OCI-LY3 (cell line): Measurements from ENCODE around the gene TRPM1.

Experiments used
- H2AFZ ChIP-seq: fragments of 200-600, 300-600 bp; shearing (Covaris generic); 2 replicates; pipeline ENCODE4 v1.6.0; 2014; ENCODE audit warnings: antibody characterized with exemption, low read depth, low read length
- H3K27ac ChIP-seq: fragments of 200-600, 300-600 bp; sonication (generic); 2 replicates; pipeline ENCODE4 v1.5.1; 2014; ENCODE audit warnings: mild to moderate bottlenecking, low read length, moderate library complexity, mixed read lengths
- H3K27me3 ChIP-seq: fragments of 200-600, 300-600 bp; sonication (generic); 2 replicates; pipeline ENCODE4 v1.6.1; 2014; ENCODE audit warnings: low read depth, low read length, mixed read lengths
- H3K36me3 ChIP-seq: fragments of 200-600, 300-600 bp; sonication (generic); replicated peaks from 2 replicates; pipeline ENCODE3; 2014; ENCODE audit warnings: low read depth, low read length, mixed read lengths
- H3K4me1 ChIP-seq: fragments of 300-600, 200-600 bp; sonication (generic); 2 replicates; pipeline ENCODE4 v1.6.1; 2014; ENCODE audit warnings: low read length, mixed read lengths
- H3K4me2 ChIP-seq: fragments of 200-600, 300-600 bp; sonication (generic); 2 replicates; pipeline ENCODE4 v1.6.1; 2014; ENCODE audit warnings: low read length, mixed read lengths
- H3K4me3 ChIP-seq: fragments of 300-600, 200-600 bp; sonication (generic); 2 replicates; pipeline ENCODE4 v1.5.1; 2014; ENCODE audit warnings: antibody characterized with exemption, mild to moderate bottlenecking, low read length, moderate library complexity
- H3K79me2 ChIP-seq: fragments of 300-600, 200-600 bp; shearing (Covaris generic); 2 replicates; pipeline ENCODE4 v1.6.1; 2014; ENCODE audit warnings: mild to moderate bottlenecking, low read length, mixed read lengths
- H3K9ac ChIP-seq: fragments of 300-600, 200-600 bp; shearing (Covaris generic); 2 replicates; pipeline ENCODE4 v1.6.0; 2014; ENCODE audit warnings: mild to moderate bottlenecking, low read length, moderate library complexity
- H3K9me3 ChIP-seq: fragments of 200-600, 300-600 bp; shearing (Covaris generic); 2 replicates; pipeline ENCODE4 v1.6.1; 2014; ENCODE audit warnings: low read length, mixed read lengths; ENCODE audit not compliant: insufficient read depth
- H4K20me1 ChIP-seq: fragments of 200-600, 300-600 bp; sonication (generic); 2 replicates; pipeline ENCODE4 v1.6.1; 2016; ENCODE audit warnings: low read length, mixed read lengths; ENCODE audit not compliant: insufficient read depth
- EZH2phosphoT487 ChIP-seq: fragments of 200-600 bp; shearing (Covaris generic); IDR thresholded peaks from 2 replicates; pipeline ENCODE4 v1.6.1; 2018; ENCODE audit warnings: antibody characterized with exemption, mixed run types, low read depth
- TF ChIP-seq, protein P1 (sequence below): fragments of 200-600, 300-600 bp; sonication (generic); IDR thresholded peaks from 2 replicates; pipeline ENCODE4 v1.5.1; 2014; ENCODE audit warnings: antibody characterized with exemption, low read length, low read depth

Gene TRPM1

GRCh38 chr15:31074321-31074720 lies 27.2 kb downstream of the TRPM1 start:
- Histone ChIP-seq H3K4me2 (no peak overlapping the region), H3K9ac (no peak overlapping the region), H3K4me1 (peaks cover 25% of the 10 kb centered on the region), H2AFZ (no peak overlapping the region), H3K9me3 (no peaks in the 10 kb centered on the region), H3K27me3 (no peaks in the 10 kb centered on the region), H4K20me1 (no peaks in the 10 kb centered on the region), H3K36me3 (no peaks in the 10 kb centered on the region), H3K79me2 (no peaks in the 10 kb centered on the region), H3K27ac (no peak overlapping the region), H3K4me3 (no peak overlapping the region)
- no peak for TF ChIP-seq EZH2phosphoT487
- TF ChIP-seq, protein P1, sequence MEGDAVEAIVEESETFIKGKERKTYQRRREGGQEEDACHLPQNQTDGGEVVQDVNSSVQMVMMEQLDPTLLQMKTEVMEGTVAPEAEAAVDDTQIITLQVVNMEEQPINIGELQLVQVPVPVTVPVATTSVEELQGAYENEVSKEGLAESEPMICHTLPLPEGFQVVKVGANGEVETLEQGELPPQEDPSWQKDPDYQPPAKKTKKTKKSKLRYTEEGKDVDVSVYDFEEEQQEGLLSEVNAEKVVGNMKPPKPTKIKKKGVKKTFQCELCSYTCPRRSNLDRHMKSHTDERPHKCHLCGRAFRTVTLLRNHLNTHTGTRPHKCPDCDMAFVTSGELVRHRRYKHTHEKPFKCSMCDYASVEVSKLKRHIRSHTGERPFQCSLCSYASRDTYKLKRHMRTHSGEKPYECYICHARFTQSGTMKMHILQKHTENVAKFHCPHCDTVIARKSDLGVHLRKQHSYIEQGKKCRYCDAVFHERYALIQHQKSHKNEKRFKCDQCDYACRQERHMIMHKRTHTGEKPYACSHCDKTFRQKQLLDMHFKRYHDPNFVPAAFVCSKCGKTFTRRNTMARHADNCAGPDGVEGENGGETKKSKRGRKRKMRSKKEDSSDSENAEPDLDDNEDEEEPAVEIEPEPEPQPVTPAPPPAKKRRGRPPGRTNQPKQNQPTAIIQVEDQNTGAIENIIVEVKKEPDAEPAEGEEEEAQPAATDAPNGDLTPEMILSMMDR: no peak

- H3K36me3 ChIP-seq: no peaks in the 10 kb centered on the region
- peaks cover 8% of the 10 kb centered on the region; the same call in 1 of the 2 replicates for H3K4me1 ChIP-seq
- H3K79me2 ChIP-seq: no peaks in the 10 kb centered on the region
- H3K27ac ChIP-seq: no peak overlapping the region
- TF ChIP-seq EZH2phosphoT487: no peak
- TF ChIP-seq, protein P1: no peak
- H3K4me3 ChIP-seq: no peak overlapping the region
- H3K9ac ChIP-seq: no peak overlapping the region
- H3K9me3 ChIP-seq: no peaks in the 10 kb centered on the region
- H4K20me1 ChIP-seq: no peaks in the 10 kb centered on the region
- H3K4me2 ChIP-seq: no peak overlapping the region
- H2AFZ ChIP-seq: no peak overlapping the region
- H3K27me3 ChIP-seq: no peaks in the 10 kb centered on the region
These were observed 30.7 kb downstream of the TRPM1 start for GRCh38 chr15:31070867-31071266.

DNA sequence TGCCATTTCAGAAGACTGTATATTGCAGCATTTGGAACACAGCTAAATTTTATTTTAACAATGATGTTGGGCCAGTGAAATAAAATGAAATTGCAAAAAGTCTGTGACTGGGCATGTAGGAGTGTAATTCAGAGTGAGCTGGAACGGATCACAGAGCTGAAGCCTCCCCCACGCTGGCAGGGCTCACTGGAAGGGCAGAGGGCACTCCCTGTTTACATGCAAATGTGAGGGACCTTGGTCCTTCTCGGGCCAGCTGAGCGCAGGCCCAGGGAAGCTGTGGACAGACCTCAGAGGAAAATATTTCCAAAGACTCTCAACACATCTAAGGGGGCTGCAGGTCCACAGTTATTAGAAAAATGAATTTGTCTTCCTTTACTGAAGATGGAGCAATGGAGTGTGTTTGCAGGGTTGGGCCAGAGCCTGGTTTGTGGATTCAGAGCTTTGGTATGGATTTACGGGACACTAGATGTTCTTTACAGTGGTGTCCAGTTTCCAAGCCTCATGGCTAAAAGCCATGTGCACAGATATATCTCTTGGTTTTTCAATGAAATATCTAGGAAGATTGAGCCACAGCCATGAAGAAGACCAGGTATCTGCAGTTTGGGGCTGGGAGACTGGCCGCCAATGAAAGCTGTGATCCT lies 32.0 kb downstream of the TRPM1 start:
- no peaks in the 10 kb centered on the region for H3K27me3 ChIP-seq

DNA sequence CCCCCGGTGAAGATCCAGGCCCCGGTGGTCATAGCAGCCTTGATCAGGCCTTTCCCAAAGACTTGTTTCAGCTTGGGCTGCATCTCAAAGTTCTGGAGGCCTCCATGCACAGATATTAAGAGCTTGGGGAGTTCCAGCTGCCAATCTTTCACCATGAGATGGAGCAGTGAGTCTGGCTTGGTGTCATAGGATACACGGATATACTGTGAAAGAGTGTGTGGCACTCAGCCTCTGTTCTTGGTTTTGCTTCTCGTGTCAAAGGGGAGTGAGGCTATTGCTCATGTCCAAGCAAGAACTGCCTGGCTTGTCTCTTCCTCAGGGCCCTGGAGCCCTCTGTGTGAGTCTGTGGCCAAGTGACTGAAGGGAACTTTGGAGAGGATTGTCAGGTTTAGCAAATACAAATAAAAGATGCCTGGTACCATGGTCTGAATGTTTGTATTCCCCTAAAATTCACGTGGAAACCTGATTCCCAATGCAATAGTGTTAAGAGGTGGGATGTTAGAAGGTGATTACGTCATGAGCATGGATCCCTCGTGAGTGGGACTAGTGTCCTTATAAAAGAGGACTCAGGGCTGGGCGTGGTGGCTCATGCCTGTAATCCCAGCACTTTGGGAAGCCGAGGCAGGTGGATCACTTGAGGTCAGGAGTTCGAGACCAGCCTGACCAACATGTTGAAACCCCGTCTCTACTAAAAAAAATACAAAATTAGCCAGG lies 33.5 kb downstream of the TRPM1 start:
- Histone ChIP-seq H3K9me3 (no peaks in the 10 kb centered on the region), H3K4me2 (no peak overlapping the region), H3K4me3 (no peak overlapping the region), H3K79me2 (no peaks in the 10 kb centered on the region), H3K36me3 (no peaks in the 10 kb centered on the region), H3K4me1 (peaks cover under 1% of the 10 kb centered on the region; the same call in 1 of the 2 replicates), H3K27me3 (0 out of 2 replicates have a peak, but pooled peaks cover 6% of the 10 kb centered on the region), H3K9ac (no peak overlapping the region), H3K27ac (no peak overlapping the region), H2AFZ (no peak overlapping the region), H4K20me1 (no peaks in the 10 kb centered on the region)
- TF ChIP-seq, protein P1: no peak
- no peak for TF ChIP-seq EZH2phosphoT487

More for the DNA sequence above, 32.0 kb downstream of the TRPM1 start:
- Histone ChIP-seq H2AFZ (no peak overlapping the region), H3K4me2 (no peak overlapping the region), H3K79me2 (no peaks in the 10 kb centered on the region), H3K9ac (no peak overlapping the region), H4K20me1 (no peaks in the 10 kb centered on the region), H3K9me3 (no peaks in the 10 kb centered on the region), H3K36me3 (no peaks in the 10 kb centered on the region), H3K4me1 (0 out of 2 replicates have a peak, but pooled peaks cover 3% of the 10 kb centered on the region), H3K27ac (no peak overlapping the region), H3K4me3 (no peak overlapping the region)
- TF ChIP-seq, protein P1: no peak
- TF ChIP-seq EZH2phosphoT487: no peak
